H9 (cell line): ENCODE results near the gene MDGA2. TPM values are rescaled to one million over a fixed set of nuclear protein-coding genes. Genes with fewer than 3 reads are reported as not detected.

Source experiments
- DNase-seq: peaks from one replicate; pipeline ENCODE4 v3.0.0-alpha.2; 2017
- H2AFZ ChIP-seq: one replicate; pipeline ENCODE4 v1.6.1; 2013; ENCODE audit warnings: mild to moderate bottlenecking, low read length, control low read depth, moderate library complexity
- H2AK5ac ChIP-seq: 2 replicates; pipeline ENCODE4 v1.6.1; 2013; ENCODE audit warnings: low read length, control low read depth, mixed read lengths; ENCODE audit not compliant: insufficient read length
- H2BK120ac ChIP-seq: one replicate; pipeline ENCODE4 v1.6.1; 2013; ENCODE audit warnings: low read depth, mild to moderate bottlenecking, low read length, control low read depth, inconsistent platforms; ENCODE audit not compliant: poor library complexity, severe bottlenecking
- H2BK12ac ChIP-seq: 2 replicates; pipeline ENCODE4 v1.6.1; 2013; ENCODE audit warnings: low read length, control low read depth, mixed read lengths, low read depth; ENCODE audit not compliant: insufficient read length
- H2BK15ac ChIP-seq: 2 replicates; pipeline ENCODE4 v1.6.1; 2013; ENCODE audit warnings: low read depth, low read length, control low read depth
- H2BK20ac ChIP-seq: one replicate; pipeline ENCODE4 v1.6.1; 2013; ENCODE audit warnings: low read depth, mild to moderate bottlenecking, low read length, control low read depth, inconsistent platforms; ENCODE audit not compliant: poor library complexity, severe bottlenecking
- H2BK5ac ChIP-seq: 2 replicates; pipeline ENCODE4 v1.6.1; 2013; ENCODE audit warnings: low read length, control low read depth, mixed read lengths; ENCODE audit not compliant: insufficient read length
- H3K14ac ChIP-seq: 2 replicates; pipeline ENCODE4 v1.6.1; 2013; ENCODE audit warnings: low read length, control low read depth; ENCODE audit not compliant: insufficient read depth
- H3K18ac ChIP-seq: 2 replicates; pipeline ENCODE4 v1.6.1; 2013; ENCODE audit warnings: low read depth, mild to moderate bottlenecking, mixed read lengths, low read length, control low read depth; ENCODE audit not compliant: insufficient read length
- H3K23ac ChIP-seq: 2 replicates; pipeline ENCODE4 v1.6.1; 2013; ENCODE audit warnings: low read length, control low read depth, mixed read lengths, low read depth; ENCODE audit not compliant: insufficient read length
- H3K23me2 ChIP-seq: 2 replicates; pipeline ENCODE4 v1.6.1; 2013; ENCODE audit warnings: low read depth, mild to moderate bottlenecking, mixed read lengths, low read length, control low read depth; ENCODE audit not compliant: insufficient read length, poor library complexity, severe bottlenecking
- H3K27ac ChIP-seq: 2 replicates; pipeline ENCODE4 v1.5.1; 2013; ENCODE audit warnings: low read length, control low read depth, mixed read lengths, low read depth; ENCODE audit not compliant: insufficient read length
- H3K27me3 ChIP-seq: 2 replicates; pipeline ENCODE4 v1.6.1; 2013; ENCODE audit warnings: low read length, control low read depth, inconsistent platforms; ENCODE audit not compliant: insufficient read depth
- H3K4ac ChIP-seq: 2 replicates; pipeline ENCODE4 v1.6.1; 2013; ENCODE audit warnings: low read depth, mild to moderate bottlenecking, control low read depth, inconsistent platforms, low read length, moderate library complexity
- H3K4me1 ChIP-seq: 2 replicates; pipeline ENCODE4 v1.6.1; 2013; ENCODE audit warnings: low read length, control low read depth, inconsistent platforms; ENCODE audit not compliant: insufficient read depth
- H3K4me2 ChIP-seq: 2 replicates; pipeline ENCODE4 v1.6.1; 2013; ENCODE audit warnings: low read length, control low read depth, mixed read lengths; ENCODE audit not compliant: insufficient read length, insufficient read depth
- H3K56ac ChIP-seq: 2 replicates; pipeline ENCODE4 v1.6.1; 2013; ENCODE audit warnings: low read depth, mild to moderate bottlenecking, mixed read lengths, low read length, control low read depth; ENCODE audit not compliant: insufficient read length
- H3K79me1 ChIP-seq: 2 replicates; pipeline ENCODE4 v1.6.1; 2013; ENCODE audit warnings: low read depth, mild to moderate bottlenecking, moderate library complexity, low read length, control low read depth, inconsistent platforms; ENCODE audit not compliant: insufficient read depth, poor library complexity, severe bottlenecking
- H3K79me2 ChIP-seq: 2 replicates; pipeline ENCODE4 v1.6.1; 2013; ENCODE audit warnings: low read length, control low read depth, inconsistent platforms; ENCODE audit not compliant: insufficient read depth
- H3K9ac ChIP-seq: 2 replicates; pipeline ENCODE4 v1.6.1; 2013; ENCODE audit warnings: low read length, control low read depth, mixed read lengths; ENCODE audit not compliant: insufficient read length; ENCODE audit errors: extremely low read depth
- H3K9me3 ChIP-seq: one replicate; pipeline ENCODE4 v1.6.1; 2013; ENCODE audit warnings: low read depth, low read length, inconsistent platforms; ENCODE audit not compliant: control insufficient read depth
- H3T11ph ChIP-seq: one replicate; pipeline ENCODE4 v1.6.1; 2013; ENCODE audit warnings: mild to moderate bottlenecking, low read length, control low read depth, inconsistent platforms
- H4K20me1 ChIP-seq: one replicate; pipeline ENCODE4 v1.6.1; 2013; ENCODE audit not compliant: control insufficient read depth, insufficient read length, insufficient read depth
- H4K5ac ChIP-seq: 2 replicates; pipeline ENCODE4 v1.6.1; 2013; ENCODE audit warnings: low read depth, mild to moderate bottlenecking, mixed read lengths, low read length, control low read depth; ENCODE audit not compliant: insufficient read length
- H4K8ac ChIP-seq: replicated peaks from 2 replicates; pipeline ENCODE4 v1.6.1; 2013; ENCODE audit warnings: low read length, control low read depth, mixed read lengths, low read depth; ENCODE audit not compliant: insufficient read length
- H4K91ac ChIP-seq: 2 replicates; pipeline ENCODE4 v1.6.1; 2013; ENCODE audit warnings: low read depth, mild to moderate bottlenecking, moderate library complexity, mixed read lengths, low read length, control low read depth; ENCODE audit not compliant: insufficient read length
- H3K27ac Mint-ChIP-seq, 3 experiments: 2 replicates in 2 of 3; 3 replicates in 1 of 3; pipeline ENCODE4 v1.8.0; 2020 to 2021; ENCODE audit warnings: mixed read lengths in 3 of 3, mild to moderate bottlenecking in 1 of 3, moderate library complexity in 1 of 3
- H3K27me3 Mint-ChIP-seq: 2 replicates; pipeline ENCODE4 v1.8.0; 2021; ENCODE audit warnings: low read depth, mild to moderate bottlenecking, moderate library complexity, mixed read lengths
- H3K36me3 Mint-ChIP-seq, 3 experiments: 2 replicates in 2 of 3; 3 replicates in 1 of 3; pipeline ENCODE4 v1.8.0; 2020 to 2021; ENCODE audit warnings: low read depth in 3 of 3, mixed read lengths in 3 of 3; ENCODE audit not compliant: insufficient read depth in 1 of 3
- H3K4me1 Mint-ChIP-seq, 2 experiments: 2 replicates each; pipeline ENCODE4 v1.8.0; 2020; ENCODE audit warnings: mixed read lengths in 2 of 2
- H3K4me3 Mint-ChIP-seq, 2 experiments: 2 replicates in 1 of 2; 3 replicates in 1 of 2; pipeline ENCODE4 v1.8.0; 2020 to 2021; ENCODE audit warnings: mild to moderate bottlenecking in 2 of 2, mixed read lengths in 2 of 2, moderate library complexity in 1 of 2
- H3K9me3 Mint-ChIP-seq, 2 experiments: 2 replicates in 1 of 2; 3 replicates in 1 of 2; pipeline ENCODE4 v1.8.0; 2020; ENCODE audit warnings: mild to moderate bottlenecking in 2 of 2, mixed read lengths in 2 of 2, moderate library complexity in 1 of 2
- CTCF ChIP-seq: fragments of 200-600 bp; sonication (generic); conservative IDR thresholded peaks from 3 replicates; pipeline ENCODE4 v1.8.0; 2021; ENCODE audit warnings: antibody characterized with exemption, mild to moderate bottlenecking
- WGBS: extraction: QIAGEN DNeasy Blood & Tissue Kit; methylation state at CpG from one replicate; pipeline ENCODE4 v1.1.7; 2013; ENCODE audit warnings: missing lambda C conversion rate, low lambda C conversion rate, mixed read lengths; ENCODE audit not compliant: insufficient read length; ENCODE audit errors: extremely low coverage; 5-methylcytosine and 5-hydroxymethylcytosine counted together
- total RNA-seq: library from RNA; stranded (reverse); gene quantifications from 2 replicates; pipeline ENCODE4 v1.2.1, GENCODE V29; 2021

Gene MDGA2
- total RNA-seq, 1 experiment from 2014 or later: 1.9 TPM

GRCh38 chr14:47590767-47591495 is 84.5 kb downstream of the MDGA2 start:
- H4K5ac ChIP-seq: no peak overlapping the region
- no peak overlapping the region for H3K9ac ChIP-seq
- no peaks in the 10 kb centered on the region for H4K20me1 ChIP-seq
- H3K4ac ChIP-seq: no peak overlapping the region
- H3T11ph ChIP-seq: no peak overlapping the region
- no peaks in the 10 kb centered on the region for H3K9me3 ChIP-seq
- Mint-ChIP-seq H3K27ac (no peak overlapping the region), H3K36me3 (no peaks in the 10 kb centered on the region; a peak in 1 of 7 replicates), H3K27me3 (no peaks in the 10 kb centered on the region; the same call in 1 of the 2 replicates), H3K9me3 (peaks cover 3 to 7% of the 10 kb centered on the region in 2 experiments; a peak in 3 of 5 replicates), H3K4me1 (peaks cover 0 to 4% of the 10 kb centered on the region in 2 experiments; a peak in 3 of 4 replicates), H3K4me3 (no peak overlapping the region)
- DNase-seq: no peak
- no peak overlapping the region for H4K8ac ChIP-seq
- no peaks in the 10 kb centered on the region for H3K79me2 ChIP-seq
- no peak overlapping the region for H2BK20ac ChIP-seq
- H2BK120ac ChIP-seq: no peak overlapping the region
- no peak overlapping the region for H2BK15ac ChIP-seq
- TF ChIP-seq CTCF: no peak
- H2AK5ac ChIP-seq: no peak overlapping the region
- no peaks in the 10 kb centered on the region for H3K79me1 ChIP-seq
- no peak overlapping the region for H3K4me2 ChIP-seq
- H3K14ac ChIP-seq: no peak overlapping the region
- no peak overlapping the region for H2AFZ ChIP-seq
- H3K27ac ChIP-seq: no peak overlapping the region
- no peak overlapping the region for H3K18ac ChIP-seq
- no peaks in the 10 kb centered on the region for H3K23me2 ChIP-seq
- H3K4me1 ChIP-seq: no peaks in the 10 kb centered on the region
- H4K91ac ChIP-seq: no peak overlapping the region
- no CpG with 5 or more reads among the region's 2 CpGs for WGBS
- no peak overlapping the region for H2BK5ac ChIP-seq
- no peaks in the 10 kb centered on the region for H3K27me3 ChIP-seq
- H3K23ac ChIP-seq: no peak overlapping the region
- no peak overlapping the region for H3K56ac ChIP-seq
- no peak overlapping the region for H2BK12ac ChIP-seq
